ENCODE data around the gene OAS3.

The OAS3 gene

GRCh38 chr12:112995008-112995407 is 56.7 kb downstream of the OAS3 start:
- no peak for DNase-seq (ENCODE audit: low read depth)
- H3K4me3 ChIP-seq (ENCODE audit: low read length) = no peak overlapping the region
- TF ChIP-seq CTCF (conservative IDR thresholded peaks at IDR 0.05; ENCODE audit: low read length) = no peak

GRCh38 chr12:112996501-112996900 is 58.2 kb downstream of the OAS3 start:
- no peak for TF ChIP-seq CTCF (conservative IDR thresholded peaks at IDR 0.05; ENCODE audit: low read length)
- no peak overlapping the region for H3K4me3 ChIP-seq (ENCODE audit: low read length)
- DNase-seq (ENCODE audit: low read depth) = no peak

- no peak for TF ChIP-seq CTCF (conservative IDR thresholded peaks at IDR 0.05; ENCODE audit: low read length)
- DNase-seq (ENCODE audit: low read depth) = no peak
- H3K4me3 ChIP-seq (ENCODE audit: low read length) = no peak overlapping the region
Observed at GRCh38 chr12:112997506-112997905, 59.2 kb downstream of the OAS3 start.

- TF ChIP-seq CTCF (conservative IDR thresholded peaks at IDR 0.05; ENCODE audit: low read length) = no peak
- no peak for DNase-seq (ENCODE audit: low read depth)
- no peak overlapping the region for H3K4me3 ChIP-seq (ENCODE audit: low read length)
Observed at GRCh38 chr12:112998987-112999767, 60.9 kb downstream of the OAS3 start.

GRCh38 chr12:113000433-113000832 is 62.2 kb downstream of the OAS3 start:
- no peak for TF ChIP-seq CTCF (conservative IDR thresholded peaks at IDR 0.05; ENCODE audit: low read length)
- H3K4me3 ChIP-seq (ENCODE audit: low read length) = no peak overlapping the region
- no peak for DNase-seq (ENCODE audit: low read depth)

GRCh38 chr12:113002155-113002554 is 63.9 kb downstream of the OAS3 start:
- no peak for DNase-seq (ENCODE audit: low read depth)
- H3K4me3 ChIP-seq (ENCODE audit: low read length) = no peak overlapping the region
- no peak for TF ChIP-seq CTCF (conservative IDR thresholded peaks at IDR 0.05; ENCODE audit: low read length)

GRCh38 chr12:113002676-113003075 is 64.4 kb downstream of the OAS3 start:
- no peak overlapping the region for H3K4me3 ChIP-seq (ENCODE audit: low read length)
- DNase-seq (ENCODE audit: low read depth) = no peak
- TF ChIP-seq CTCF (conservative IDR thresholded peaks at IDR 0.05; ENCODE audit: low read length) = no peak

Data from AG10803 (cell line).